GM12874 (cell line): ENCODE results near the gene ZBTB7C.

Experiments
- TF ChIP-seq, protein P1 (sequence below): IDR thresholded peaks from 2 replicates; pipeline ENCODE4 v1.5.1; 2011; ENCODE audit warnings: low read depth, mild to moderate bottlenecking, control low read depth, low read length, moderate library complexity; ENCODE audit not compliant: insufficient read depth

Gene ZBTB7C

DNA sequence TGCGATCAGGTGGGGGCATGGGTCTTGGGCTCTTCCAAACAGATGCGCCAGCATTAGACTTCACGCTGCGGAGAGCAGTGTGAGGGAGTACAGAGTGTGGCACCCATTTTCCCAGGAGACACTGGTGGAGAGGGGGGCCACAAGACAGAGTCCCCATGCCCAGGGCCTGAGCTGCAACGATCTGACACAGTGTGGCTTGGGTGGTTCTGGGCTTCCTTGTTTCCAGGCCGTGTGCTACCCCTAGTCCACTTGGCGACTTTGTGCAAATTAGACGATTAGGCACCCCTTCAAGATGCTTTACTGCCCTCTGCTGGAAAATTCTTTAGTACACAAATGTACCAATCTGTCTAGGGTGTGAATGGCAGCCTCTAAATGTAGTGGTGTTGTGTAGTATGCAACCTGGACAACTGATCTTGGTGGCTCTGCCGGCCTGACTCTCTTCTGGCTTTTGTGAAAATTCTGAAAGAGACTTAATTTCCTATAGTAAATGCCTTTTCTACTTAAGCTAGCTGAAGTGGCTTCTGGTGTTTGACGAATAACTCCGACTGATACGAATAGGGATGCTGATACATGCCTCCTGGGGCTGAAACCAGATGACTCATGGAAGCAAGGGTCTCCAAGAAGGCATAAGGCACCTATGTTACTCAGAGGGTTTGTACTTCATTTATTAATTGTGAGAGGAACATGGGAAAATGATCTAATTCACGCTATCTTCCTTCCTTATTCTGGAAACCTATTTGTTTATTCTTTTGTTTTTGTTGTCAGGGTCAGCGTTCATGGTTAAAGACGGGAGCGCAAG, 386.5 kb downstream of the ZBTB7C start:
- TF ChIP-seq, protein P1, sequence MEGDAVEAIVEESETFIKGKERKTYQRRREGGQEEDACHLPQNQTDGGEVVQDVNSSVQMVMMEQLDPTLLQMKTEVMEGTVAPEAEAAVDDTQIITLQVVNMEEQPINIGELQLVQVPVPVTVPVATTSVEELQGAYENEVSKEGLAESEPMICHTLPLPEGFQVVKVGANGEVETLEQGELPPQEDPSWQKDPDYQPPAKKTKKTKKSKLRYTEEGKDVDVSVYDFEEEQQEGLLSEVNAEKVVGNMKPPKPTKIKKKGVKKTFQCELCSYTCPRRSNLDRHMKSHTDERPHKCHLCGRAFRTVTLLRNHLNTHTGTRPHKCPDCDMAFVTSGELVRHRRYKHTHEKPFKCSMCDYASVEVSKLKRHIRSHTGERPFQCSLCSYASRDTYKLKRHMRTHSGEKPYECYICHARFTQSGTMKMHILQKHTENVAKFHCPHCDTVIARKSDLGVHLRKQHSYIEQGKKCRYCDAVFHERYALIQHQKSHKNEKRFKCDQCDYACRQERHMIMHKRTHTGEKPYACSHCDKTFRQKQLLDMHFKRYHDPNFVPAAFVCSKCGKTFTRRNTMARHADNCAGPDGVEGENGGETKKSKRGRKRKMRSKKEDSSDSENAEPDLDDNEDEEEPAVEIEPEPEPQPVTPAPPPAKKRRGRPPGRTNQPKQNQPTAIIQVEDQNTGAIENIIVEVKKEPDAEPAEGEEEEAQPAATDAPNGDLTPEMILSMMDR, result peak; percentile 49

- TF ChIP-seq, protein P1, result no peak
Measured at GRCh38 chr18:48022021-48022420, 387.2 kb downstream of the ZBTB7C start.

- TF ChIP-seq, protein P1, result no peak
Measured at GRCh38 chr18:48021273-48021914, 387.8 kb downstream of the ZBTB7C start.

DNA sequence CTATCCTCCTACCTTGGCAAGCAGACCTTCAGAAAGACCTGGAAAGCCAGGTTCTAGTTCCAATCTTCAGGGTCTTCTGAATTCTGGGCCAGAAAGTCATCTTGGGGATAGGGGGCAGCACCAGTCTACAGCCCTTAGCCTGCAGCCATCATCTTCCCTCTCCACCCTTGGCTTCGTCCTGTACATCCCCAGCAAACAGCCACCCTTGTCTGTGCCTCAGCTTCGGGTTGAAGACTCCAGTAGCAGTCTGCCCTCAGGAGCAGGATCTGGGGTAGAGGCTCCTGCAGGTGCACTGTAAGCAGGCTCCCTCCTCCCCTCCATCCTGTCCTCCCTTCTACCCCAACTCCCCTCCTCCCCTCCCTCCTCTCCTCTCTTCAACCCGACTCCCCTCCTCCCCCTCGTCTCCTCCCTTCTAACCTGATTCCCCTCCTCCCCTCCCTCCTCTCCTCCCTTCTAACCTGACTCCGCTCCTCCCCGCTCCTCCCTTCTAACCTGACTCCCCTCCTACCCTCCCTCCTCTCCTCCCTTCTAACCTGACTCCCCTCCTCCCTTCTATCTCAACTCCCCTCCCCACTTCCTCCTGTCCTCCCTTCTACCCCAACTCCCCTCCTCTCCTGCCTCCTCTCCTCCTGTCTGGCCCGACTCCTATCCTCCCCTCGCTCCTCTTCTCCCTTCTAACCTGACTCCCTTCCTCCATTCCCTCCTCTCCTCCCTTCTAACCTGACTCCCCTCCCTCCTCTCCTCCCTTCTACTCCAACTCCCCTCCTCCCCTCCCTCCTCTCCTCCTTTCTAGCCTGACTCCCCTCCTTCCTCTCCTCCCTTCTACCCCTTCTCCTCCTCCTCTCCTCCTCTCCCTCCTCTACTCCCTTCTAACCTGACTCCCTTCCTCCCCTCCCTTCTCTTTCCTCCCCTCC, 388.6 kb downstream of the ZBTB7C start:
- TF ChIP-seq, protein P1, result no peak

GRCh38 chr18:48019557-48020325, 389.4 kb downstream of the ZBTB7C start:
- TF ChIP-seq, protein P1, result no peak

GRCh38 chr18:48018851-48019250, 390.3 kb downstream of the ZBTB7C start:
- TF ChIP-seq, protein P1, result no peak

DNA sequence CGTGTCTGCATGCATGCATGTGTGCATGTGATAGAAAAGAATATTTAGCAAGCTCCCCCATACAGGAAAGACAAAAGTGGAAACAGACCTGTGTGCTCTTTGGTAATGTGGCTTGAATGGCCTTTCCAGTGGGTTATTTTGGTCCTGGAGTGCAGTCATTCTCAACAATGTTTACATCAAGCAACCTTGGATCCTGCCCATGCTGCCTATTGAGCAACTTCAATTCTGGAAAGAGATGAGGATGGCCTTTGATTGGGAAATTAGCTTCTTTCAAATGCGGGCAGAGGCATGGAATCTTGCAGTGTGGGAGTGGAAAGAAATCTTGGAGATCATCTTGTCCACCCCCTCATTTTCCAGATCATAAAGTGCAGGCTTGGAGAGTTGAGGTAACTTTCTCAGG, 391.5 kb downstream of the ZBTB7C start:
- TF ChIP-seq, protein P1, result no peak
